ENCODE data around the gene SLC25A23. TPM values are rescaled to one million over a fixed set of nuclear protein-coding genes. Genes with fewer than 3 reads are reported as not detected.

SLC25A23 gene
- total and polyA plus RNA-seq, 8 donors = 16.3 to 39.4 (median 20.0) TPM

DNA sequence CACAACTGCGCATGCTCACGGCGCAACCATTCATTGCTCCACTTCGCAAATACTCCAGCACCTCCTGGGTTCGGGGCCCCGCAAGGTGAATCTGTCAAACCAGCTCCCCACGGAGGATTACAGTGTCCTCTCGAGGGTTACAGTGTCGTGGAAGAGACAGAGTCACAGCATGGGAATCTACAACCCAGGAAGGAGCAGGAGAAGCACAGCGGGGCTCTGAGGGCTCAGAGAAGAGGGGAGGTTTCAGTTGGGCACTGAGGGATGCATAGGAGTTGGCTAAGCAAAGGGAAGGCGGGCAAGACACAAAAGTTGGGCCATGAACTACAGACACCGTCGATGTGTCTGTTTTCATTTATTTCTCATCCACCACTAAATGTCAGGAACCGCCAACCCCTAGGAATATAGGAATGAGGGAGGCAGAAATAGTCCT, 65.6 kb downstream of the SLC25A23 start:
- no peak for FAIRE-seq
- TF ChIP-seq, protein P1, sequence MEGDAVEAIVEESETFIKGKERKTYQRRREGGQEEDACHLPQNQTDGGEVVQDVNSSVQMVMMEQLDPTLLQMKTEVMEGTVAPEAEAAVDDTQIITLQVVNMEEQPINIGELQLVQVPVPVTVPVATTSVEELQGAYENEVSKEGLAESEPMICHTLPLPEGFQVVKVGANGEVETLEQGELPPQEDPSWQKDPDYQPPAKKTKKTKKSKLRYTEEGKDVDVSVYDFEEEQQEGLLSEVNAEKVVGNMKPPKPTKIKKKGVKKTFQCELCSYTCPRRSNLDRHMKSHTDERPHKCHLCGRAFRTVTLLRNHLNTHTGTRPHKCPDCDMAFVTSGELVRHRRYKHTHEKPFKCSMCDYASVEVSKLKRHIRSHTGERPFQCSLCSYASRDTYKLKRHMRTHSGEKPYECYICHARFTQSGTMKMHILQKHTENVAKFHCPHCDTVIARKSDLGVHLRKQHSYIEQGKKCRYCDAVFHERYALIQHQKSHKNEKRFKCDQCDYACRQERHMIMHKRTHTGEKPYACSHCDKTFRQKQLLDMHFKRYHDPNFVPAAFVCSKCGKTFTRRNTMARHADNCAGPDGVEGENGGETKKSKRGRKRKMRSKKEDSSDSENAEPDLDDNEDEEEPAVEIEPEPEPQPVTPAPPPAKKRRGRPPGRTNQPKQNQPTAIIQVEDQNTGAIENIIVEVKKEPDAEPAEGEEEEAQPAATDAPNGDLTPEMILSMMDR (IDR thresholded peaks at IDR 0.05) = no peak
- intact Hi-C loops (cut with DNase I) = no loop called here
- 28 to 29% methylated on average over 14 of the region's 14 CpGs for WGBS, 2 donors
- H3K4me3 ChIP-seq = peak overlapping the region; percentile 64 to 87 (median 84)
- no peak for ATAC-seq
- DNase-seq = peak in 1 of 6 donors; percentile 86
- H3K9me3 ChIP-seq = no peaks in the 10 kb centered on the region
- H3K4me1 ChIP-seq = peaks cover 0 to 6% (median 0%) of the 10 kb centered on the region in 3 donors
- H3K36me3 ChIP-seq = peaks cover 0 to 6% (median 3%) of the 10 kb centered on the region in 3 donors
- peak overlapping the region; percentile 84 to 94 (median 90) for H3K27ac ChIP-seq
- H3K27me3 ChIP-seq = no peaks in the 10 kb centered on the region

DNA sequence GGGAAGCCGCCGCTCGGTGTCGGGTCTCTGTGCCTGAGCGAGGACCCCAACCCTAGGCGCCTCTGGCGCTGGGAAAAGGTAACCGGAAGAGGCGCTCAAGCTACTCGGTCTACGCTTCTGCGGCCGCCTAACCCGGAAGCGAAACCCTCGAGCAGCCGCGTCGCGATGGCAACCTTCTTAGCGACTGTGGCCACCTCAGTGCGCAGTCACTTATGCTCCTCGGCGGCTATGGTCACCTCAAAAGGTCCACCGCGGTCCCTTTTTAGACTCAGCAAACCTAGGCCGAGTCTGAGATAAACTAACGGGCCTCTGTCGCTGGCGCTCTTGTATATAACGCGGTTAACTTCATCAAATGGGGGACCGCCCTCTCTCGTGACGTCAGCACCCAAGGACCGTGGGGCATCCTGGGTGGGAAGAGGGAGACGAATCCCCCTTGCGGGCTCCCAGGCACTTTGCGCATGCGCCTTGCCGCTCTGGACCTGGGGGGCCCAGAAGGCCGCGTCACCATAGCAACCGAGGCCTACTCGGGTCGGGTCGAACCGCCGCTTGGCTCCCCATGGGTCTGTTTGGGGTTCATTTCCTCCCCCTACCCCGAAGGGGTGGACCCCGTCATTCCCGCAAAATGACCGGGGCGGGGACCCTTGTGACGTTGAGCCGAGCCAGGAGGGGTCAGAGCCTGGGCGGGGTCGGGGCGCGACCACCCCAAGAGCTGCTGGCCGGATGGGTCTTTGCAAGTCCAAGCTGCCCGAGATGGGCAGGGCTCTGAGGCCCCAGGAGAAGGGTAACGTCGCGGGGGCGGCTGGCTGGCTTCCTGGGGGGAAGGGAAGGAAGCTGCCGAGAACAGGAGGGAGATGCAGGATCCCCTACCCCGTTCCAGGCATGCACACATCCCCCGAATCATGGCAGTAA, 66.3 kb downstream of the SLC25A23 start, which contains the start of gene GTF2F1:
GTF2F1 (minus strand) TSS at position 91 of the 909 bp plus-strand sequence. CDS start 169 bp downstream, outside the sequence.
- H3K4me3 ChIP-seq = peak within 1 kb of the TSS; percentile 64 to 87 (median 84)
- TF ChIP-seq, protein P1 (IDR thresholded peaks at IDR 0.05) = no peak
- ATAC-seq (peak; percentile 90 to 95 (median 92)), FAIRE-seq (no peak), DNase-seq (peak; percentile 87 to 96 (median 91))
- intact Hi-C loops (cut with DNase I) = no loop called here
- 0% methylated on average over 63 to 69 of the region's 69 CpGs for WGBS, 2 donors
- H3K27me3 ChIP-seq = no peaks in the 10 kb centered on the region
- peak within 1 kb of the TSS; percentile 84 to 94 (median 90) for H3K27ac ChIP-seq
- H3K9me3 ChIP-seq = no peaks in the 10 kb centered on the region
- peaks cover 0 to 13% (median 10%) of the 10 kb centered on the region in 3 donors for H3K36me3 ChIP-seq
- H3K4me1 ChIP-seq = peaks cover 0 to 6% (median 0%) of the 10 kb centered on the region in 3 donors

DNA sequence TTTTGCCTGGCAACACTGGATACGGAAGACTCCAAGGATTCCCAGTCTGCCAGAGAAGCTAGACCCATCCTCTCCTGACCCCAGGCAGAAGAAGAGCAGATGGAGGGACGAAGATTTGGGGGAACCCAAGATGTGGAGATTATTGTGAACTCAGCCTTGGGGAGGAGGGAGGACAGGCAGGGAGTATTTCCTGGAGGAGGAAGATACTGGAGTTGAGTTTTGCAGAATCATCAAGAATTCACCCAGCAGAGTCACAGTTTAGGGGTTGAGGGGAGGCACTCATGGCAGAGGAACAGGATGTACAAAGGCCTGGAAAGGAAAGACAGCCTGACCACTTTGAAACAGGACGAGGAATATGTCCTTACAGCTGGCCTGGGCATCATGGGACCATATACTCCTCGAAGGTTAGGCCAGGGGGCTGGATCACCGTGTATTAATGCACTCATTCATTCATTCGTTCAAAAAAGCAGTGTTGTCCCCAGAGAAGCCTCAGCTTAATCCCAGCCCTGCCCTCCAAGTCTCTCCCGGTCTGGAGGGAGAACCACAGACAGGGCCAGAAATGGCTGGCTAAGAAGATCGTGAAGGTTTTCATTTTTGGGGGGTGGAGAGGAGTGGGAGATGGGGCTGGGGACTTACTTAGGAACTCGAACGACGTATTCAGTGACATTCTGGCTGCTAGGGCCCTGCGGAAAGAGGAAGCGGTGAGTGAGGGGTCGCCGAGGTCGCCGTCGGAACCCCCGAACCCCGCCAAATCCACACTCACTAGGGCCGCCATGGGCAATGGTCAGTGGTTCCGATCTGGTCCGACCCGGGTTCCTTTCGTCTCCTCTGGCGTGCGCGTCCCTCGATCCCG, 67.1 kb downstream of the SLC25A23 start:
- intact Hi-C loops (cut with DNase I) = no loop called here
- H3K4me3 ChIP-seq = peak overlapping the region; percentile 64 to 87 (median 84)
- ATAC-seq (no peak), FAIRE-seq (no peak), DNase-seq (no peak)
- WGBS, 2 donors = 6 to 8% methylated on average over 26 to 30 of the region's 30 CpGs
- TF ChIP-seq, protein P1 (IDR thresholded peaks at IDR 0.05) = no peak
- H3K27ac ChIP-seq = peak overlapping the region; percentile 84 to 94 (median 90)
- H3K4me1 ChIP-seq = peaks cover 0 to 6% (median 0%) of the 10 kb centered on the region in 3 donors
- H3K27me3 ChIP-seq = no peaks in the 10 kb centered on the region
- H3K9me3 ChIP-seq = no peaks in the 10 kb centered on the region
- H3K36me3 ChIP-seq = peaks cover 0 to 22% (median 15%) of the 10 kb centered on the region in 3 donors

Small RNA genes lying within 50 kb of the gene (microRNA-seq; reads per million reads assigned to microRNA genes)
- 1.5 reads per million in 2 donors for gene MIR3940
- 0 reads per million in 2 donors for gene MIR6790

Other genes with a start within 250 kb of the SLC25A23 start
- gene MLLT1, start 179.8 kb downstream of the SLC25A23 start, total RNA-seq = 10 to 100 TPM; 21.6 to 37.5 (median 25.4) TPM
- gene MLLT1, start 179.8 kb downstream of the SLC25A23 start, polyA plus RNA-seq = 10 to 100 TPM; 19.6 to 28.6 TPM
- not detected for gene ACER1, start 126.2 kb downstream of the SLC25A23 start, total RNA-seq
- not detected for gene ACER1, start 126.2 kb downstream of the SLC25A23 start, polyA plus RNA-seq
- 10 to 100 TPM; 29.1 to 39.5 (median 31.5) TPM for gene CLPP, start 98.3 kb downstream of the SLC25A23 start, total RNA-seq
- 10 to 100 TPM; 34.8 to 39.8 TPM for gene CLPP, start 98.3 kb downstream of the SLC25A23 start, polyA plus RNA-seq
- 10 to 100 TPM; 35.2 to 69.4 (median 53.4) TPM for gene ALKBH7, start 87.0 kb downstream of the SLC25A23 start, total RNA-seq
- 10 to 100 TPM; 29.3 to 61.4 TPM for gene ALKBH7, start 87.0 kb downstream of the SLC25A23 start, polyA plus RNA-seq
- 1 to 10 TPM in 2 of 6 donors, under 1 TPM in 4; 0.64 to 1.4 (median 0.81) TPM for gene PSPN, start 83.9 kb downstream of the SLC25A23 start, total RNA-seq
- 1 to 10 TPM; 1.0 to 1.1 TPM for gene PSPN, start 83.9 kb downstream of the SLC25A23 start, polyA plus RNA-seq
- 10 to 100 TPM; 28.3 to 39.5 (median 32.8) TPM for gene GTF2F1, start 66.6 kb downstream of the SLC25A23 start, total RNA-seq
- 10 to 100 TPM; 40.9 to 49.3 TPM for gene GTF2F1, start 66.6 kb downstream of the SLC25A23 start, polyA plus RNA-seq
- gene KHSRP, start 35.0 kb downstream of the SLC25A23 start, total RNA-seq = 100 to 1,000 TPM in 1 of 6 donors, 10 to 100 TPM in 5; 67.2 to 119 (median 93.1) TPM
- gene KHSRP, start 35.0 kb downstream of the SLC25A23 start, polyA plus RNA-seq = 10 to 100 TPM; 69.7 to 98.2 TPM
- gene SLC25A41, start 26.0 kb downstream of the SLC25A23 start, total RNA-seq = under 1 TPM in 4 of 6 donors, not detected in 2; 0.12 to 0.20 (median 0.15) TPM
- under 1 TPM; 0.85 to 0.91 TPM for gene SLC25A41, start 26.0 kb downstream of the SLC25A23 start, polyA plus RNA-seq
- 10 to 100 TPM; 22.0 to 37.7 (median 26.4) TPM for gene CRB3, start 4.5 kb upstream of the SLC25A23 start, total RNA-seq
- 10 to 100 TPM; 28.5 to 28.7 TPM for gene CRB3, start 4.5 kb upstream of the SLC25A23 start, polyA plus RNA-seq
- 1 to 10 TPM in 3 of 6 donors, under 1 TPM in 3; 0.51 to 3.2 (median 1.1) TPM for gene DENND1C, start 22.0 kb upstream of the SLC25A23 start, total RNA-seq
- 1 to 10 TPM; 2.1 to 2.8 TPM for gene DENND1C, start 22.0 kb upstream of the SLC25A23 start, polyA plus RNA-seq
- 1 to 10 TPM; 1.1 to 5.5 (median 2.7) TPM for gene TUBB4A, start 42.5 kb upstream of the SLC25A23 start, total RNA-seq
- 1 to 10 TPM; 1.3 to 3.5 TPM for gene TUBB4A, start 42.5 kb upstream of the SLC25A23 start, polyA plus RNA-seq
- gene TNFSF9, start 71.2 kb upstream of the SLC25A23 start, total RNA-seq = 1 to 10 TPM in 1 of 6 donors, under 1 TPM in 3, not detected in 2; 0.12 to 1.1 (median 0.20) TPM
- gene TNFSF9, start 71.2 kb upstream of the SLC25A23 start, polyA plus RNA-seq = not detected
- gene CD70, start 131.4 kb upstream of the SLC25A23 start, total RNA-seq = under 1 TPM in 1 of 6 donors, not detected in 5; 0.16 TPM
- gene CD70, start 131.4 kb upstream of the SLC25A23 start, polyA plus RNA-seq = not detected
- 1 to 10 TPM in 2 of 6 donors, under 1 TPM in 3, not detected in 1; 0.67 to 5.9 (median 0.98) TPM for gene TNFSF14, start 210.4 kb upstream of the SLC25A23 start, total RNA-seq
- gene TNFSF14, start 210.4 kb upstream of the SLC25A23 start, polyA plus RNA-seq = 1 to 10 TPM; 1.9 to 5.6 TPM

All from pancreas (tissue), 10 donors.